GM18526 (cell line): ENCODE results near the gene DST.

Source experiments
- POLR2A ChIP-seq: IDR thresholded peaks from 3 replicates; pipeline ENCODE4 v1.6.1; 2011; ENCODE audit not compliant: insufficient read length; ENCODE audit errors: extremely low read depth

Gene DST

GRCh38 chr6:56649782-56650181, 7.1 kb upstream of the DST start:
- no peak for TF ChIP-seq POLR2A

- TF ChIP-seq POLR2A = no peak
Observed at GRCh38 chr6:56649053-56649769, 6.5 kb upstream of the DST start.

GRCh38 chr6:56647172-56647762, 4.6 kb upstream of the DST start:
- no peak for TF ChIP-seq POLR2A

GRCh38 chr6:56644366-56644765, 1.7 kb upstream of the DST start:
- no peak for TF ChIP-seq POLR2A

- no peak for TF ChIP-seq POLR2A
Observed at GRCh38 chr6:56643379-56644089, 845 bp upstream of the DST start.

- no peak for TF ChIP-seq POLR2A
Observed at GRCh38 chr6:56640374-56640773, 2.3 kb downstream of the DST start.

GRCh38 chr6:56638760-56639159, 3.9 kb downstream of the DST start:
- TF ChIP-seq POLR2A = no peak

- no peak for TF ChIP-seq POLR2A
Observed at GRCh38 chr6:56637640-56638039, 5.0 kb downstream of the DST start.

GRCh38 chr6:56628105-56628504, 14.6 kb downstream of the DST start:
- no peak for TF ChIP-seq POLR2A

GRCh38 chr6:56625356-56625755, 17.3 kb downstream of the DST start:
- TF ChIP-seq POLR2A = no peak

- no peak for TF ChIP-seq POLR2A
Observed at GRCh38 chr6:56624728-56625069, 18.0 kb downstream of the DST start.

- no peak for TF ChIP-seq POLR2A
Observed at GRCh38 chr6:56624046-56624727, 18.5 kb downstream of the DST start.

GRCh38 chr6:56620229-56620868, 22.3 kb downstream of the DST start:
- TF ChIP-seq POLR2A = no peak

GRCh38 chr6:56618050-56618449, 24.6 kb downstream of the DST start:
- TF ChIP-seq POLR2A = no peak

- TF ChIP-seq POLR2A = no peak
Observed at GRCh38 chr6:56616967-56617366, 25.7 kb downstream of the DST start.
